Left renal cortex interstitium (tissue), 4 donors: ENCODE results near the gene TVP23C. TPM values are rescaled to one million over a fixed set of nuclear protein-coding genes. Genes with fewer than 3 reads are reported as not detected.

Experiments used
- DNase-seq, 4 donors: peaks; one replicate each; pipeline ENCODE4 v3.0.0-alpha.2; 2013; ENCODE audit warnings: low read depth in 4 of 4, low spot score in 2 of 4, missing footprints in 1 of 4
- polyA plus RNA-seq, 4 donors: library from polyadenylated mRNA; unstranded; fragments of 120-200 nt; gene quantifications; one replicate each; pipeline ENCODE4 v1.2.1, GENCODE V29; 2013; ENCODE audit not compliant: insufficient read length in 4 of 4

The TVP23C gene
- polyA plus RNA-seq, 4 donors = 13.1 to 24.1 (median 20.7) TPM

DNA sequence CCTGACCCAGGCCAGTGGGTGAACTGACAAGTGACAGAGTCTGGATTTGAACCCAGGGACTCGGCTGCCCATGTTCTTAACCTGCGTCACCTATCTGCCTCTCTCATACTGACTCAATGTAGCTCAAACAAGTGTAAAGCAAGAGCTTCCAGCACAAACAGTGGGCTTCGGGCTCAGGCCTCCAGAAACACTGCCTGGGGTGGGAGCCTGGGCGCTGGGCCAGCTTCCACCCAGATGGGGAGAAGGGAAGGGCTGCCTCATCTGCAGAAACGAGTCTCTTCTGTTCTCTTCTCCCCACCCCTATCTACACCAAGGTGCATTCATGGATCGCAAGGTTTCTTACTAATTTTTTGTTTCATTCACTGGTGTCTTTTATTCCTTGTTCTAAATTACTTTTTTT is 97.2 kb downstream of the TVP23C start:
- DNase-seq = no peak

DNA sequence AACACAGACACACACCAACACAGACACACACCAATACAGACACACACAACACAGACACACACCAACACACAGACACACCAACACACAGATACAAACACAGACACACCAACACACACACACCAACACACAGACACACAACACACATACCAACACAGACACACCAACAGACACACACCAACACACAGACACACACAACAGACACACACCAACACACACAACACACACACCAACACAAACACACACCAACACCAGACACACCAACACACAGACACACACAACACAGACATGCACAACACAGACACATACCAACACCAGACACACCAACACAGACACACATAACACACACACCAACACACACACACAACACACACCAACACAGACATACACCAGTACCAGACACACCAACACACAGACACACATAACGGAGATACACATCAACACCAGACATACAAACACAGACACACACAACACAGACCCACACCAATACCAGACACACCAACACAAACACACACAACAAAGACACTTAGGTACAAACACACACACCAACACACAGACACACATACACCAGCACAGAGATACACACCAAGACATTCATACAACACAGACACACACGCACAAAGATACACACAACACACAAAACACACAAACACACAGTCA is 98.1 kb downstream of the TVP23C start:
- DNase-seq = no peak

DNA sequence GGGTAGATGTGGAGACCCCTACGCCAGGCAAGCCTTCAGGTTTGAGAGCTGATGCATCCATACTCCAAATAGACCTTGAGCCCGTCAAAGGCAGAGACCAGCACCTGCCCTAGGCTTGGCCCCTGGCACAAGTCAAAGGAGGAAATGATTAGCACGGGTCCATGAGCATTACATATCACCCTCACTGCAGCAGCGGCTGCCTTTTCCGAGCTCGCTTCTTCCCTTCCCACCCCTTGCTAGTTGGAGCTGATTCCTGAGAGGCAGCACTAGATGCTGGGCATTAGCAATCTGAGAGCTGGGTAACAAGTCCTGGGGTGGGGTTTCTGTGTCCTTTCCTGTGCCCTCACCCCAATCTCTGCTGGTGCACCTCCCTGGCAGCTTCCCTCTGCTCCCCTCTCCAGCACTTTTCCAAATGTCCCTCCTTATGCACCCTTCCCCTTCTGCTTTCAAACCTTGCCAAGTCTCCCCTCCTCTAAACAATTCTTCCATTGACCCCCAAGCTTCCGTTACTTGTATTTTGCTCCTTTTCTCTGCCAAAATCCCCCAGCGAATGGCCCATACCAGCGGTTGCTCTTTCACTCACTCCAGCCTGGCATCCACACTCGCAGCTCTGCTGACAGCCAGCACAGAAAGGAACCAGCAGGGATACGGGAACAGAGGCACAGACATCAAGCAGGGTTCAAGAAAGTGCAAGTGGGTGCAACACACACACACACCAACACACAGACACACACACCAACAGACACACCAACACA is 98.9 kb downstream of the TVP23C start:
- no peak for DNase-seq

DNA sequence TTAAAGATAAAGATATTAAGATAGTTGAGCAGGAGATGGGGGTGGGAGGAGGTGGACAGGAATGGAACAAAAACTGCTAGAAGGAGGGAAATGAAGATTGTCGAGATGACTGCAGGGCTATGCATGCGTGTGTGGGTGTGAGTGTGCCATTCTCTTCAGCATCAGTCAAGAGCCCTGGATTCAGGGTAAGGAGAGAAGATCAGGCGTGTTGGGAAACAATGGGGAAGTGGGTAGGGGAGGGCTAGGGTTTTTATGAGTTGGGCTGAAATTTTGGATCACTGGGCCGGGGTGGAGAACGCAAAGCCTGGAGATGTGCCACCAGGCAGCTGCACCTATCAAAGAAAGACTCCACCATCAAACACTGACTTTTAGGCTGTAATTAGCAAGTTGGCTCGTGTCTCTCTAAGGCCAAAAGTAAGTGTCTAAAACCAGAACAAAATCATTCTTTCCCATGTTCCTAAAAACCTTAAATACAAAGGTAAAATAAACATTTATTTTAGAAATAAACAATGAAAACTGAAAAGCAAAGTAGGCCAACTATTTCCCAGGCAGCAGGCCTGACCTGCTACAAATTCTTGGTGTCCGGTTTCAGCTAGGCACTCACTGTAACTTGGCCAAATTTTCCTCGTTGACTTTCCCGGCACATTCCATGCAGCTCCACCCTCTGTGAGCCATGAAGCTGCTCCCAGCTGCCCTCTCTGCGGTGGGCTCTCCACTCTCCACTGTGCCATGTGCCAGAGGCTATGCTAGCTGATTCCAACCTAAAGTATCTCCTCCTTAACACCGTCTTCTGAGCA is 100.1 kb downstream of the TVP23C start:
- DNase-seq = peak in 1 of 4 donors; percentile 49

DNA sequence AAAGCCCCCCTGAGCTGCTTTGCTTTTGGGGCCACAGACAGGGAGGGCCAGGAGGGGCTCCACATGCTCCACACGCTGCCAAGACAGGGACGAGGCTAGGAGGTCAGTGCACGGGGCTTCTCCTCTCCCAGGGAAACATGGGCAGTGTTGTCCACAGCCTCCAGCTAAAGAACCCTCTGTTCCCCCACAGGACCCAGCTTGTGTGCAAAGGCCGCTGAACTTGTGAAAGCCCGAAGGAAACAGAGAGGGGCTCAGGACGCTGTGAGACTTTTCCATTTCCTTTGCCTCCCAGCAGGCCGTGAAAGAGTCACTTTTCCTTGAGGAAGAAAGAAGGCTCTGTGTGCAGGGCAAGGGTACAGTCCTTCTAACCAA is 105.6 kb downstream of the TVP23C start:
- no peak for DNase-seq

DNA sequence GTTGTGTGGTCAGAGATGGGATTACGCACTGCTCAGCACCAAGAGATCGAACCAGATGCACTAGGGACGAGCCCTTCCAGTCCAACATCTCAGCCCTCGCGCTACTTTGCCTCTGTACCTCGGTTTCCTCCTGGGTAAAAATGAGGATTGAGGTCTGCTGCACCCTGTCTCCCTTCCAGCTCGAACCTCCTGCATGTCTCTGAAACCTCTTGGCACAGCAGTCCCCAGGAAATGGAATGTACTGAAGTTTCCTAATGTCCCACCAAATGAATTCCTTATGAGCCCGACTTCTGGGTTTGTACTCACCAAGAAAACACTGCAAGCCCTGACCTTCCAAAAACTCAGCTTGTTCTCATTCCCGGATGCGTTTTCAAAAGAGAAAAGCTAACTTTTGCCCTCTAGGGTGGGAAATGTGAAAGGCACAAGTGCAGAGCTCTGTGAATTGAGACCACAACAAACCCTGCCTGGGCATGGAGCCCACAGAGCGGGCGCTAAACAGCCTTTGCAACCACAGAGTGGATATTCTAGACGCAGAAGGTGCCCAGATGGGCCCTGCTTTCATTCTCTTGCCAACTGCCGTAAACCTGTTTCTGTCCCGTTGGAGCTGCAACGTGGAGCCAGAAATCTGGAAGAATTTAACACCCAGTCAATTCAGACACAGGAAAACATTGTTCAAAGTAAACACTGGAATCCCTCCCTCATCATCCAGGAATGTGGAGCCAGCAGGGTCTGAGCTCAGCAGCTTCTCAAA is 106.1 kb downstream of the TVP23C start:
- DNase-seq = no peak

DNA sequence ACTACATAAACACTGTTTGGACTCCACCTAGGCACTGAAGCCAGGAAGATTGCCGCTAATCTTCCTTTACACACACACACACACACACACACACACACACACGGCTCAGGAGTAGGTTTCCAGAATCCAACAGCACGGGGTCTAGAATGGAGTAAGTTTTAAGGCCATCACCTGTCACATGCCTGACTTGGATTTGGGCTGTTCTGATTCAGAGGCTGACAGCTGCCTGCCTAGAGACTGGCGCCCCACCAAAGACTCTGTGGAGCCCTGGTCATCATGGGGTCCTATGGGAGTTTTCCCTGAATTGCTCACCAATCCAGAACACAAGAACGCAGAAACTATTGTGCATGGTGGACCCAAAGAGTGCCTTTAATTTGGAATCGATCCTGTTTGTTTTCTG is 106.8 kb downstream of the TVP23C start:
- DNase-seq = no peak

DNA sequence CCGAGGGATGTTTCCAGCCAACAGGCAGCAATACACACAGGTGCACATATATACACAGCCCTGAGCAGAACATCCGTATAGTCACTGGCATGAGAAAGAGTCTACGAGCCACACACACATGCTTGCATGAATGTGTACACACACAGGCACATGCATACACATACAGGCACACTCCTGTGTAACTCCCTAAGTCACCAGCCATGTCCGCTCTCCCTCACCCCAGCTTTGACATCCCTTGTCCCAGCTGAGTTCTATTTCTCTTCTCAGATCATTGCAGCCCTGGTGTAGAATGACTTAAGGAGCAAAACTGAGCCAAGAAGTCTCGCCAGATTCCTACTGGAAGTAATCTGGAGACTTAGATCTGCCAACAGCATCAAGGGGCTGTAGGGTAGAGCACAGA is 108.9 kb downstream of the TVP23C start:
- DNase-seq = no peak

DNA sequence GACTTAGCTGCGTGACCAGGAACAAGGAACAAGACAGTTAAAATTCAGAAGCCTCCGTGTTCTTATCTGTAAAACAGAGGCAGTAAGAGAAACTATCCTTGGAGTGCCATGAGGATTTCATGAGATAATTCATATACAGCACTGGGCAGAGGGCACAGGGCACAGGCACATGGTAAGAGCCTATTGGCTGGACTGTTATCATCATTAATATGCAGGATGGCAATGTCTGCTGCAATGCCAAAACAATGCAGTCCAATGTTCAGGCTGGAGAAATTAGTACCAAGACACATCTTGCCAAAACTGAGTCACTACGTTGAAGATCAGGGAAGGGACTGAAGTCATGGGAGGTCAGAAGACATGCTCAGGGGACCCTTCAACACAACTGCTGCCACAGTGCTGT is 109.5 kb downstream of the TVP23C start:
- DNase-seq = no peak

DNA sequence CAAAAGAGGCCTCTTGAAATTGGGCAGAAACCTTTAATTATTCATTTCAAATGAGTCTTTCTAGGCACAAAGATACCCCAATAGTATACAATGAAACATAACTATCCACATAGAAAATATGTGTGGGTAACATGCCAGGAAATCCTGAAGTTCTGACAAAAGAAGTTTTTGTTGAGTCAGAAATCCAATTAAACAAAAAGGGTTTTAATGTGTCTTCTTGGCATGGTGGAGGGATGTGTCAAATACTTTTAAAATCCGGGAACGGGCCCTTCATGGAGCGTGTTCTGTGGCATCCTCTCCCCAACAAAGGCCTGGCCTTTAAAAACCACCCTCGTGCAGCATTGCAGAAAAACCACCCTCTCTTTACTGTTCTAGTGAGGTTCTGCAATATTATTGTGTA is 110.0 kb downstream of the TVP23C start:
- DNase-seq = no peak

DNA sequence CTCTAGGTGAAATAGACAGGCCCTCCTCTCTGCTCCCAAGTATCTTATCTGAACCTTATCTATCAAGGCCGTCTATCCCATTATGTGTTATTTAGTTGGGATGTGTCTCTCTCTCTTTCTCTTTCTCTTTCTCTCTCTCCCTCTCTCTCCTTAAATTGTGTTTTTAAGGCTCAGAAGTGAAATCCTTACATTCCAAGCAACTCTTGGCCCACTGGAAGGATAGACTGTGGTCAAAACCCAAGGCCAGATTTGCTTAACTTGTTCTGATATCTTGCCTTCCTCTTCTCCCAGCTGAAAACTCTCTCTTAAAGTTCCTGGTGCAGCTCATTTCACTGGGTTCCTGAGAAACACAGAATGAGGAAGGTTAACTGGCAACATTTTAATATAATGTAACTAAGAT is 110.5 kb downstream of the TVP23C start:
- no peak for DNase-seq

Other genes with a start within 250 kb of the TVP23C start
- gene TEKT3, start 221.9 kb downstream of the TVP23C start, polyA plus RNA-seq = 1 to 10 TPM in 3 of 4 donors, under 1 TPM in 1; 0.95 to 2.3 (median 1.5) TPM
- gene CDRT4, start 95.9 kb downstream of the TVP23C start, polyA plus RNA-seq = 10 to 100 TPM in 2 of 4 donors, 1 to 10 TPM in 2; 1.9 to 19.3 (median 6.2) TPM
- gene FBXW10B, start 56.2 kb upstream of the TVP23C start, polyA plus RNA-seq = 1 to 10 TPM; 1.1 to 1.9 (median 1.1) TPM
- 10 to 100 TPM; 23.4 to 26.9 (median 25.4) TPM for gene TRIM16, start 120.8 kb upstream of the TVP23C start, polyA plus RNA-seq
- 10 to 100 TPM; 34.5 to 45.1 (median 43.6) TPM for gene ZNF286A, start 136.3 kb upstream of the TVP23C start, polyA plus RNA-seq
- gene TBC1D26, start 168.8 kb upstream of the TVP23C start, polyA plus RNA-seq = 1 to 10 TPM in 1 of 4 donors, under 1 TPM in 3; 0.59 to 1.0 (median 0.93) TPM